Measurements from ENCODE around the gene ANP32A.

Gene ANP32A

DNA sequence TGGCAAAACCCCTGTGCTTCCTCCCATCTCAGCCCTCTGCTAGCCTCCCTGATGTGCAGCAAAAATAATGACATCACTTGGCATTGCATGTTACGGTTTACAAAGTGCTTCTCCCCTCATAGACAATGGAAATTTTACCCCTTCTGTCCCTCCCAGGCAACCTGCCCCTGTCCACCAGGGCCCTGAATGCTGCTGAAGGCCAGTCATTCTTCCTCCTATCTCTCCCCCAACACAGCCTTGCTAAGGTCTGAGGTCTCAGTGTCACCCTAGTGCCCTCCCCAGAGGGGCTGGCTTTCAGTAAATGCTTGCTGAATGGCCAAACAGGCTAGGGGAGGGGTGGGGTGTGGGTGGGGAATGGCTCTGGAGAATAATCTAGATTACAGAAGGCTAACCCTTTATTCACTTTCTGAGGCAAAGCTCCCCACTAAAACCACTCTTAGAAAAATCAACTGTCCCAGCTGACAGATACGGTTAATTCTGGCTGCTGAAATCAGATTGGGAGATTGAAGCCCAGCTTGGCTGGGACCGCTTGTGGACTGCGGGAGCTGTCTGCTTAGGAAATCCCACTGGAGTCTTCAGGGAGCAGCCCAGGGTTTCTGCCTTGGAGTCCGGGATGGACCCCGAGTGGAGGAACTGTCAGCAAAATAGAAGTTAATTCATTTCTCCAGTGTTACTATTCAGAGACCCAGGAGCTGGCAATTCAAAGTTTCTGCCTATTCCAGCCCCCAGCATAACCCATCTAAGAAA lies 22.9 kb downstream of the ANP32A start:
- TF ChIP-seq, protein P1, sequence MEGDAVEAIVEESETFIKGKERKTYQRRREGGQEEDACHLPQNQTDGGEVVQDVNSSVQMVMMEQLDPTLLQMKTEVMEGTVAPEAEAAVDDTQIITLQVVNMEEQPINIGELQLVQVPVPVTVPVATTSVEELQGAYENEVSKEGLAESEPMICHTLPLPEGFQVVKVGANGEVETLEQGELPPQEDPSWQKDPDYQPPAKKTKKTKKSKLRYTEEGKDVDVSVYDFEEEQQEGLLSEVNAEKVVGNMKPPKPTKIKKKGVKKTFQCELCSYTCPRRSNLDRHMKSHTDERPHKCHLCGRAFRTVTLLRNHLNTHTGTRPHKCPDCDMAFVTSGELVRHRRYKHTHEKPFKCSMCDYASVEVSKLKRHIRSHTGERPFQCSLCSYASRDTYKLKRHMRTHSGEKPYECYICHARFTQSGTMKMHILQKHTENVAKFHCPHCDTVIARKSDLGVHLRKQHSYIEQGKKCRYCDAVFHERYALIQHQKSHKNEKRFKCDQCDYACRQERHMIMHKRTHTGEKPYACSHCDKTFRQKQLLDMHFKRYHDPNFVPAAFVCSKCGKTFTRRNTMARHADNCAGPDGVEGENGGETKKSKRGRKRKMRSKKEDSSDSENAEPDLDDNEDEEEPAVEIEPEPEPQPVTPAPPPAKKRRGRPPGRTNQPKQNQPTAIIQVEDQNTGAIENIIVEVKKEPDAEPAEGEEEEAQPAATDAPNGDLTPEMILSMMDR (IDR thresholded peaks at IDR 0.05) = no peak
- no peak for TF ChIP-seq ZFX (IDR thresholded peaks at IDR 0.05; ENCODE audit: borderline replicate concordance)
- no peak overlapping the region for H3K27ac ChIP-seq

DNA sequence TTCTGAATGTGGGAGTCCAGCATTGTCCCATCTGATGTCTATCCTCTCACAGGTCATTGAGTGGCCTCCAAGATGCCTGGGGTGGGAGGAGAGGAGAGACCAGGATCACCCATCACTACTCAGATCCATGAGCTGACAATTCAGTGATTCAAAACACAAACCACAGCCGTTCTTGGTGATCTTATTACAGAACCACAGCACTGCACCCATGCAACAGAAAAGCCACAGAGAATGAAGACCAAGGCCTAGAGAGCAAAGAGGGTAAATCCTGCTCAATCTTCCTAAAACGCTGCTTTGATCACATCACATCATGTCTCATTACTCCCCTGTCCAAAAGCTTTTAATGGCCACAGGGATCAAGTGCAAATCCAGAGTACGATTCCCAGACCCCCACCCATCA lies 23.5 kb downstream of the ANP32A start:
- TF ChIP-seq ZFX (IDR thresholded peaks at IDR 0.05; ENCODE audit: borderline replicate concordance) = no peak

DNA sequence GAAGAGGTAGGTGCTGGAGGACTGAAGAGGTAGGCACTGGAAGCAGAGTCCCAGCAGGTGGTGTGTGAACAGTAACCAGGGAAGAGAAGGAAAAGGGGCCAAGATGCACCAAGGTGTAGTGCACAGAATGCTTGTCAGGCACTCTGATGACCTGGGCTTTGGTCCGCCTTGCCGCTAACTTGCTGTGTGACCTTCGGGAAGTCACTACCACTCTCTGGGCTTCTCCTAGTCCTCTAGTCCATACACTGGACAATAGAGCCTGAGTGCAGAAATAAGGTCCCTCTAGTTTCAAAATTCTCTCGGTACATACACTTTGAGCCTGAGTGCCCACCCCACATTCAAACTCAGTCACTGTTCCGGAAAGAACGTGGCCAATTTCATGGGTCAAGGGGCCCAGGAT lies 24.1 kb downstream of the ANP32A start:
- TF ChIP-seq, protein P1 (IDR thresholded peaks at IDR 0.05) = no peak
- TF ChIP-seq ZFX (IDR thresholded peaks at IDR 0.05; ENCODE audit: borderline replicate concordance) = no peak

More for the DNA sequence above, 23.5 kb downstream of the ANP32A start:
- no peak overlapping the region for H3K27ac ChIP-seq

DNA sequence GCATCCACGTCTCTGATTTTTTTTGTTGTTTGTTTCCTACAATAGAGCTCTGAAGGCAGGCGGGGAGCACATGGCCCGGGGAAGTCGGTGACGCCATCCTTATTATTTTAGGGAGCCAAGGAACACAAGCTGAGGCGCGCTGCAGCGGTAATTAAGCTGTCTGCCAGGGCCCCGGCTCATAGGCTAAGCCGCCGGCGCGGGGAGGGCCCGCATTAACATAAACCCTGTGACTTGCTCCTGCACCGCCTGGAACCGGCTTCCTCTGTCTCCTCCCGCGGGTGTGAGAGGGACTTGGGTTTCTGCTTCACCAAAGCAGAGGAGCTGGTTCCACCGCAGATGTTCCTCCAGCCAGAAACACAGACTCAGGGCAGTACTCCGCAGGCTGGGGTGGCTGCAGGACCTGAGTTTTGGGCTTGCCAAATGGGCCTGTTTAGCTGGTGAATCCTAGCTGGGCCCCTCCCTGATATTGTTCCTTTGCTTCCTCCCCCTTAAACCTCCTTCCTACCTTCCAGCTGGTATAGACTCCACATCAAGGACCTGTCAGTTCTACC lies 25.3 kb downstream of the ANP32A start:
- no peak overlapping the region for H3K27ac ChIP-seq
- TF ChIP-seq ZFX (IDR thresholded peaks at IDR 0.05; ENCODE audit: borderline replicate concordance) = no peak
- TF ChIP-seq, protein P1 (IDR thresholded peaks at IDR 0.05) = no peak

More for the DNA sequence above, 24.1 kb downstream of the ANP32A start:
- H3K27ac ChIP-seq = no peak overlapping the region

DNA sequence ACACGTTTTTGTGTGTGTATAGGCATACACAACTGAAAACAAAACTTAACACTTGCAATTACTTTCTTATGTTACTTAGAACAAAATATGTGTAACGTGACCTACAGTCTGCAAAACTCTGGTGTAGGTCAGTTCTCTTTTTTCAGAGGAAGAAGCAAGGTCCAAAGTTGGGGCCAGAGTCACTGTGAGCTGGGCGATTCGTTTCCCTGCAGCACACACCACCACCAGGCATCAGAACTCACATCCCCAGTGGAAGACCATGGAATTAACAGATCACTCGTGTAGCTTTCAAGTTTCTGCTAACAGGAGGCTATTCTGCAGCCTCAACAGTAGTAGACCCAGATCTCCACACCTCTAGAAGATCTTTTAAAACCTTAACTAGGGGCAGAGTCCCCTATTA lies 25.8 kb downstream of the ANP32A start:
- TF ChIP-seq, protein P1 (IDR thresholded peaks at IDR 0.05) = no peak
- TF ChIP-seq ZFX (IDR thresholded peaks at IDR 0.05; ENCODE audit: borderline replicate concordance) = no peak
- H3K27ac ChIP-seq = no peak overlapping the region

DNA sequence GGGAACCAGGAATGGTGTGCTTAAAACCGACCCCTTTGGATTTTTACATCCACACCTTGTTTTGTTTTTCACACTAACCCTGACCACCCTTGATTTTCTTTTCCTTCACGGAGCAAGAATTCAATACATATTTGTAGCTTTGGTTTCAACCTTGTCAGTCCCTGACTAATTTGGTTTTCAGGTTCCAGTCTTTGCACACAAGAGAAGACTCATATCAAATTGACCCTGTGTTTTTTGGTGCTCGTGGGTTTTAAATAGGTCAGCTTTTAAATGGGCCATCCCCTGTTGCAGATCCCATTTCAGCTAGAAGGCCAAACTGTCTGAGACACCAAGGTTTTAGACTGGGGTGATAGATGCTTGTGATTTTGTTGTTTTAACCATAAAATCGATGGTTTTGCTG lies 26.4 kb downstream of the ANP32A start:
- no peak overlapping the region for H3K27ac ChIP-seq
- no peak for TF ChIP-seq ZFX (IDR thresholded peaks at IDR 0.05; ENCODE audit: borderline replicate concordance)
- TF ChIP-seq, protein P1 (IDR thresholded peaks at IDR 0.05) = no peak

DNA sequence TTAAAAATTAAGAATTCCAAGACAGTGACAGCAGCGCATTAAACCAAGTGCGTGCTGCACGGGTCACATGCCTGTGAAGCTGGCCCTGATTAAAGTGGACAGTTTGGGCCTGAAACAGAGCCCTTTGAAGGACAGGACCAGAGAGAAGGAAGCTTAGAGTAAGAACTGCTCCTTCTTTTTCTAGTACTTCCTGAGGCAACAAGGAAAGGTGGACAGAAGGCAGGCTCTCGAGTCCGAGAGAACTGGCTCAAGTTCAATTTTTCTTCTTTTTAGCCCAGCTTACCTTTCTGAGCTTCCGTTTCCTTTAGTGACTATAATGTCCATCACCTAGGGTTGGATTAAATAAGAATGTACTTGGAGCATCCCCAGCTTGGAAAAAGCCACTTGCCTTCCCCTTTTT lies 26.9 kb downstream of the ANP32A start:
- no peak for TF ChIP-seq ZFX (IDR thresholded peaks at IDR 0.05; ENCODE audit: borderline replicate concordance)

DNA sequence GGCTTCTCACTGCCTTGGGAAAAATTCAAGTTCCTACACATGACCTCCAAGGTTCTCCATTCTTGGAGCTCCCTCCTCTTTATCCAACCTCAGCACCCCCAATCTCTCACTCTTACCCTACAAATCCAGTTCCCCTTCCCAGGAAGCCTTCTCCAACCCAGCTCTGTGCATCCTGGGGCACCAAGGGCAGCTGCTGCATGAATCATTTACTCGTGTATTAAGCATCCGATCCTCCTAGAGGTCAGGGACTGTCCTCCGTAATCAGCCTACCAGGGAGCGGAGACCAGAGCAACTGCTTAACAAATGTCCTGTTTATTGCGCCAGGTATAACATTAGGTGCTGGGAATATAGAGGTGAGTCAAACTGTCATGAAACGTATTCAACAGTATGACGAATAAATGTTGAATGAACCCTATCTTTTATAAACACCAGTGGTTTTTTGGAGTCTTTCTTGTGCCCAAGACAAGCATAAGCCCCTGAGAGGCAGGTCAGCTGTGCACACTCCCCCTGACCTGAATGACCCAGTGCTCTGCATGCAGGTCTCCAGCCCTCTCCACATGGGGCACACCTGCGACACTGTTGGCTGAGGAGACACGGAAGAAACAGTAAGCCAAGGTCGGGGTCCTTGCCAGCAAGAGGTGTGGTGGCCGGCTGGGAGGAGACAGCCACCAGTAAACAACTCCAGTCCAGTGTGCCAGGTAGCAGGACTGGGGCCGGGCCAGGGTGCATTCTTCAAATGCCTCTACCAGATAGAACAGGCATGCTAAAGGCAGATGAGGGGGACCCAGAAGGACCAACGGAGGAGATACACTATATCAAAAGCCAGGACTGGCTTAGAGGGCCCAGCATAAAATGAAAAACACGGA lies 27.6 kb downstream of the ANP32A start:
- TF ChIP-seq ZFX (IDR thresholded peaks at IDR 0.05; ENCODE audit: borderline replicate concordance) = no peak
- no peak overlapping the region for H3K27ac ChIP-seq

More for the DNA sequence above, 26.9 kb downstream of the ANP32A start:
- H3K27ac ChIP-seq = no peak overlapping the region
